GM20000 (cell line): ENCODE results near the gene HGD.

Source experiments
- DNase-seq: peaks from one replicate; pipeline ENCODE4 v3.0.0; 2012; ENCODE audit warnings: low spot score
- TF ChIP-seq, protein P1 (sequence below): IDR thresholded peaks from 2 replicates; pipeline ENCODE4 v1.5.1; 2012; ENCODE audit warnings: mild to moderate bottlenecking, control low read depth; ENCODE audit errors: extremely low read depth, missing control alignments

Gene HGD

DNA sequence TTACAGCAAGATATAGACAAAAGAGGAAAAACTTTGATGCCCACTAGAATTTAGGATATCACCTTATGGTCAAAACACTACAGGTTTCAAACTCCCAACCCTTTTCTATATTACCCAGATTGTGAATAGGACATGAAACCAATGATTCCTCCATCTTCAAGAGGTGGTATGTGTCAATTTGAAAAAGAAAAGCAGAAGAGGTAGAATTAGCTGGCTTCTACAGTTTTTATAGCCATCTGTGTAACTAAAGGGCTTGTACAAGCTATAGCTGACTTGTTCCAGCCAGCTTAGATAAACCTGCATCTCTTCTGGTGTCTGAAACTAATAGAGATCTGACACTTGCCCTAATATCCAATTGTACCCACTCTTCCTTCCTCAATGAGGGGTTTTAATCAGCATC lies 24.9 kb upstream of the HGD start:
- DNase-seq: no peak
- TF ChIP-seq, protein P1, sequence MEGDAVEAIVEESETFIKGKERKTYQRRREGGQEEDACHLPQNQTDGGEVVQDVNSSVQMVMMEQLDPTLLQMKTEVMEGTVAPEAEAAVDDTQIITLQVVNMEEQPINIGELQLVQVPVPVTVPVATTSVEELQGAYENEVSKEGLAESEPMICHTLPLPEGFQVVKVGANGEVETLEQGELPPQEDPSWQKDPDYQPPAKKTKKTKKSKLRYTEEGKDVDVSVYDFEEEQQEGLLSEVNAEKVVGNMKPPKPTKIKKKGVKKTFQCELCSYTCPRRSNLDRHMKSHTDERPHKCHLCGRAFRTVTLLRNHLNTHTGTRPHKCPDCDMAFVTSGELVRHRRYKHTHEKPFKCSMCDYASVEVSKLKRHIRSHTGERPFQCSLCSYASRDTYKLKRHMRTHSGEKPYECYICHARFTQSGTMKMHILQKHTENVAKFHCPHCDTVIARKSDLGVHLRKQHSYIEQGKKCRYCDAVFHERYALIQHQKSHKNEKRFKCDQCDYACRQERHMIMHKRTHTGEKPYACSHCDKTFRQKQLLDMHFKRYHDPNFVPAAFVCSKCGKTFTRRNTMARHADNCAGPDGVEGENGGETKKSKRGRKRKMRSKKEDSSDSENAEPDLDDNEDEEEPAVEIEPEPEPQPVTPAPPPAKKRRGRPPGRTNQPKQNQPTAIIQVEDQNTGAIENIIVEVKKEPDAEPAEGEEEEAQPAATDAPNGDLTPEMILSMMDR: no peak

DNA sequence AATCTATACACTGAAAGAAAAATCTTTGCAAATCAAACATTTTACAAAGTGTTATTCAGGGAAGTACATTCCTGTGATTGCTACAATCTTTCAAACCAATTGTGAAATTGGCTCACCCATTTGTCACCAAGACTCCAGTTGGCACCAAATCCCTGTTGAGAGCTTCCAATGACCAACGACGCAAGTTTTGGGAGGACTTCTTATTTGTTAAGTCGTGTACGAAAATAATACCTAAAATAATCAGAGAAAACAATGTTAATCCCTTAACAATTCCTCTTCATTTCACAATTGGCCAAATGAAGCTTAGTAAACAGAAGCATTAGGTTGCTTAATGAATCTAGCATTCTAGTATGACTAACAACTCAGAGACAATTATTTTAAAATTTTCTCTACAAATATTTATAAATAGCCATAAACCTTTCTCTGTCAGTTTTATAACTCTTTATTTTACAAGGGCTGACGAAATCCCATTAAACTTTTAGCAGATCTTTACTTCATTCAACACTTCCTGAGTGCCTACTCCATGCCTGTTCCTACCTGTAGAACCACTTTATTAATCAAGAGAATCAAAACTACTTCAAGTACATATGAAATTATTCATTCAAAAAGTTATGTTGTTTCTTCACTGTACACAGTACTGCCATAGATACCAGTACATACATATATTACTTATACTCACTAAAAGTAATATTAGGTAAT lies 24.0 kb upstream of the HGD start:
- TF ChIP-seq, protein P1: no peak
- DNase-seq: no peak

DNA sequence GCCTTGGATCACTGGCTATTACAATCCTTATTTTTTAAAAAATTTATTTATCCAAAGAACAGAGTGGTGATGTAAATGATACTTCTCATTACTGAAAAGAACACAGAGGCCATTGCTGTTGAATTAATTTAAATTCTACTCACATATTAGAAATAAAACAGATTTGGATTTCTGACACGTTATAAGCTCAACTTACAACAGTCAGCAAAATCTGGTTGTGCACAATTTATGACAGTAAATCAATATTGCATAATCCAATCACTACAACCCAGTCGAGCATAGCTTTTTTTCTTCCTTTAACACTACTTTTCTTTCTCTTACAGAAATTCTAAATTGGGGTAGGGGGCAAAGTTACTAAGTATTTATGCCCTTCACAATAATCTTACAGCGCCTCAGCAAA lies 17.3 kb upstream of the HGD start:
- TF ChIP-seq, protein P1: no peak
- DNase-seq: no peak

DNA sequence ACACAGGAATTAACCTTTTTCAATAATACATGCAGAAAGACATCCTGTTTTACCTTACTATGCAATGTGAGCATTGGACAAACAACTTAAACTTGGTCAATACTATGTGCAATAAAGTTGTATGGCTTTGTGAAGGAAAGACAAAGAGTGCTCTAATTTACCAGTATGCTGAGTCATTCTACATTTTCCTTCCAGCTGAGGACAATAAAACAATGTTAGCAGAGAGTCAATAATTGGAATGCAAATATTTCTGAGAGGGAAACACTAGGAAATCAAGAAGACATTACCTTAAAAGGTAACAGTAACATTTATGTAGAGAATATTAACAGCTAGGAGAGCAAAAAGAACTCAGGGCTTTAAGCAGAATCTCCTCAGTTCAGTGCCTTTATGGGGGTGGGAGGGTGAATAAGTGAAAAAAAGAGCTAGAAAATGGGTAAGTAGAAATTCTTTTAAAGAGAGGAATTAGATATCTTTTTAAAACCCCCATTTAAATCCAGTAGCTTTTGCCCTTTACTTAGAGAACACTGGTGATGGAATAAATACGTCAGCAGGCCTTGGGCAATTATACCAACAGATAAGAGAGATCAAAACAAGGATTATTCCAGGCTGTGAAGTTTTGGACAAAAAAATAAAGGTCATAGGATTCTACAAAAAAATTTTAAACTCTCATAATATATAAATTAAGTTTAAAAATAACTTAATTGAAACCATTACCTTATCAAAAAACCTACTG lies 11.6 kb upstream of the HGD start:
- DNase-seq: no peak
- TF ChIP-seq, protein P1: no peak

DNA sequence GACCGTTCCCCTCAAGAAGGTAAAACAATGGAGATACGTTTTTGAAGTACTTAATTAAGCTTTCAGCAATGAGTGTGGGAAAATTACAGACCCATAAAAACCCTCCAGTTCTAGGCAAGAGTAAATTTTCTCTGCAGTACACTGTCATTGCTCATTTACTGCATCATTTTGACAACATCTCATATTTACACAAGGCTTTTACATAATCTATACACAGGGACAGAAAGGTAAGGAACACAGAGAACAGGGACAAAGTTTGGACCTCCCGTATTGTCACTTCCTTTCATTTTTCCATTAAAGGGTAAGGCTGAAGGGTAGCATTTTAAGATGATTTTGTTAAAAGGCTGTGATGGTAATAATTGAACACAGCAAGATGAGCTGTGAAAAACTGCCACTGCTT lies 7.4 kb upstream of the HGD start:
- no peak for DNase-seq

DNA sequence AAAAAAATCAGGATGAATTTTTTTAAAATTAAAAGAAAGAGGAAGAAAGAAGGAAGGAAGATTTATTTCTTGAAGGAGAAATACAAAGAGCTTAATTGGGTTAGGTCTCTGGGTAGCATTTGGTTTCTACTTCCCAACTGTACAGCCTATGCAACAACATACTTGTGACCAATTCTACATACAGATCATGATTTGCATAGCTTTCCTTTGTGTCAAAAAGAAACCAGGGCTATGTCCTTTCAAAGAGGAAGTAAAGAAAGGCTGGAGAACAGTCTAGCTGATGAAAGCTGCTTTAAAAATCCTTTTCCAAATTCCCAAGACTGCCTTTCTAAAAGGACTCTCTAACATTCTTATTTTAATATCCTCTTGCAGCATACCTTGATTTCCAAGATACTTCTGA lies 6.1 kb upstream of the HGD start:
- DNase-seq: peak; percentile 62
- TF ChIP-seq, protein P1: no peak

More for the DNA sequence above, 7.4 kb upstream of the HGD start:
- TF ChIP-seq, protein P1: no peak

DNA sequence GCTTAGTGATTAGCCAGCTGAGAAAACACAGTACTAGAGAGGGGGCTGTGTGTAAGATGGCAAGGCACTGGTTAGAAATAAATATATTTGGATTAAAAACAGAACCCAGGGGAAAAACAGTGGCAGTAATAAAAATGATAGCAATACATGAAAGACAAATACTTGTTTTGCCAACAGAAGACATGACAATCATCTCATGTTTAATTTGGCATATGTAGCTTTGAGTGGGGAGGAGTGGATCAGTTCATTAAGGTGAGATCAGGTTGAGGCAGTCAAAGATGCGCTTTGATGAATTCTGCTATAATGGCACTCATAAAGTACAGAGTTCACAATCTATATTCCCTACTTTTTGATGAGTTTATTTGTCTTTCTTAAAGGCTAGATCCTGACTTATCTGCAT lies 3.4 kb upstream of the HGD start:
- TF ChIP-seq, protein P1: no peak
- DNase-seq: no peak
